ENCODE results near the gene FGD5. TPM values are rescaled to one million over a fixed set of nuclear protein-coding genes. Genes with fewer than 3 reads are reported as not detected.

FGD5 gene
- total RNA-seq, 4 donors from 2014 or later = 10.0 to 66.8 (median 19.2) TPM

DNA sequence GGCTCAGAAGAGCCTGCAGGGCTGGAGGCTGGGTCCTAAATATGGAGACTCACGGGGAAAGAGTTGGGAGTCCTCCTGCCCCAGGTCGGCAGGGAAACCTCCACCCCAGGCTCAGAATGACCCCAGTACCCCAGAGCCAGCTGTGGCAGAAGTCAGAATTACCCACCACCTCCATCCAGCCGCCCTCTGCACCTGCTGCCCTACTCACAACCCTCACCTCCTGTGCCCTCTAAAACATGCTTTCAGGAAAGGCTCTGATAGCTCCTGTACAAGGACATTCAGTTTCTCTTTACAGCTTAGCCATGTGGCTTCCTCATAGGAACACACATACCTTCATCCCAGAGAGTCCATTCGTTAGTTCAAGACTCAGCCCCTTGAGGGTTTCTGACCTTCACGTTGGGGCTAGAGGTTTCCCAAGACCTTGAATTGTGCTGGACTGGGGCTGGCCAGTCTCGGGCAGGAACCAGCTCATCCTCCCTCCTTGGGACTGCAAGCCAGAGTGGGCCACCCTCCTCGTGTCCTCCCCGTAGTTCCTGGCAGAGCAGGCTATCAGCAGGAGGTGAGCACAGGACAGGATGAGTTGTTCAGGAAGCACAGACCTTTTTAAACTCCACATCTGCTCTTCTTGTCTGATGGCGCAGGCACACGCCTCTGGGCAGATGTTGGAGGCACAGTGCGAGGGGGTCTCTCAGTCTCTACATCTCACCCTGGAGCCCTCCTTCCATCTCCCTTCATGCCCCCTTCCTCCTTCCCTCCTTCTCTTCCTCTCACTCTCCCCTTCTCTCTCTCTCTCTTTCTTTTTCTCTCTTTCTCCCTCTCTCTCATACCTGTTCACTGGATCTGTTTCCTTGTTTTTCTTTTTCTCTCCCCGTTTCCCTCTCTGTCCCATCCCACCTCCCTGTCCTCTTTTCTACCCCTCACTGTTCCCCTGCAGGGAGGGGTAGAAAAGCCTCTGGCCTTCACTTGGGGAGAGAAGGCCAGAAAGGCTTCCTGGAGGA lies 72.7 kb downstream of the FGD5 start:
- Histone ChIP-seq H3K4me1 (no peaks in the 10 kb centered on the region), H3K27ac (no peak overlapping the region), H3K36me3 (no peaks in the 10 kb centered on the region), H3K9me3 (no peaks in the 10 kb centered on the region), H3K27me3 (no peaks in the 10 kb centered on the region), H3K4me3 (no peak overlapping the region)
- intact Hi-C loops (cut with DNase I; ENCODE audit: low total_unique reads) = no loop called here
- no peak for TF ChIP-seq POLR2A (IDR thresholded peaks at IDR 0.05)
- TF ChIP-seq, protein P1, sequence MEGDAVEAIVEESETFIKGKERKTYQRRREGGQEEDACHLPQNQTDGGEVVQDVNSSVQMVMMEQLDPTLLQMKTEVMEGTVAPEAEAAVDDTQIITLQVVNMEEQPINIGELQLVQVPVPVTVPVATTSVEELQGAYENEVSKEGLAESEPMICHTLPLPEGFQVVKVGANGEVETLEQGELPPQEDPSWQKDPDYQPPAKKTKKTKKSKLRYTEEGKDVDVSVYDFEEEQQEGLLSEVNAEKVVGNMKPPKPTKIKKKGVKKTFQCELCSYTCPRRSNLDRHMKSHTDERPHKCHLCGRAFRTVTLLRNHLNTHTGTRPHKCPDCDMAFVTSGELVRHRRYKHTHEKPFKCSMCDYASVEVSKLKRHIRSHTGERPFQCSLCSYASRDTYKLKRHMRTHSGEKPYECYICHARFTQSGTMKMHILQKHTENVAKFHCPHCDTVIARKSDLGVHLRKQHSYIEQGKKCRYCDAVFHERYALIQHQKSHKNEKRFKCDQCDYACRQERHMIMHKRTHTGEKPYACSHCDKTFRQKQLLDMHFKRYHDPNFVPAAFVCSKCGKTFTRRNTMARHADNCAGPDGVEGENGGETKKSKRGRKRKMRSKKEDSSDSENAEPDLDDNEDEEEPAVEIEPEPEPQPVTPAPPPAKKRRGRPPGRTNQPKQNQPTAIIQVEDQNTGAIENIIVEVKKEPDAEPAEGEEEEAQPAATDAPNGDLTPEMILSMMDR (IDR thresholded peaks at IDR 0.05) = no peak
- no peak for DNase-seq

DNA sequence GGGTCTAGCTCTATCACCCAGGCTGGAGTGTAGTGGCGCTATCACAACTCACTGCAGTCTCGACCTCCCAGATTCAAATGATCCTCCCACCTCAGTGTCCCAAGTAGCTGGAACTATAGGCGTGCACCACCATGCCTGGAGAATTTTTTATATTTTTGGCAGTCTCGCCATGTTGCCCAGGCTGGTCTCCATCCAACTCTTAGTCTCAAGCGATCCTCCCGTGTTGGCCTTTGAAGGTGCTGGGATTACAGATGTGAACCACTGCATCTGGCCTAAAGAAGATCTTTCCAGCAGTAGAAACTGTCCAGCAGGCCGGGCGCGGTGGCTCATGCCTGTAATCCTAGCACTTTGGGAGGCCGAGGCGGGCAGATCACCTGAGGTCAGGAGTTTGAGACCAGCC lies 73.5 kb downstream of the FGD5 start:
- H3K4me3 ChIP-seq = no peak overlapping the region
- no peak overlapping the region for H3K27ac ChIP-seq
- no peaks in the 10 kb centered on the region for H3K27me3 ChIP-seq
- TF ChIP-seq POLR2A (IDR thresholded peaks at IDR 0.05) = no peak
- TF ChIP-seq, protein P1 (IDR thresholded peaks at IDR 0.05) = no peak
- H3K36me3 ChIP-seq = no peaks in the 10 kb centered on the region
- DNase-seq = no peak
- no peaks in the 10 kb centered on the region for H3K9me3 ChIP-seq
- no peaks in the 10 kb centered on the region for H3K4me1 ChIP-seq
- intact Hi-C loops (cut with DNase I; ENCODE audit: low total_unique reads) = no loop called here

- intact Hi-C loops (cut with DNase I; ENCODE audit: low total_unique reads) = no loop called here
Observed at GRCh38 chr3:14894085-14894484, 75.3 kb downstream of the FGD5 start.

GRCh38 chr3:14897266-14897665 lies 78.5 kb downstream of the FGD5 start:
- Histone ChIP-seq H3K4me3 (no peak overlapping the region), H3K4me1 (no peaks in the 10 kb centered on the region), H3K27me3 (no peaks in the 10 kb centered on the region), H3K36me3 (no peaks in the 10 kb centered on the region), H3K27ac (no peak overlapping the region), H3K9me3 (no peaks in the 10 kb centered on the region)
- intact Hi-C loops (cut with DNase I; ENCODE audit: low total_unique reads) = no loop called here
- TF ChIP-seq, protein P1 (IDR thresholded peaks at IDR 0.05) = no peak
- no peak for TF ChIP-seq POLR2A (IDR thresholded peaks at IDR 0.05)
- DNase-seq = no peak

More at GRCh38 chr3:14894085-14894484, 75.3 kb downstream of the FGD5 start:
- no peaks in the 10 kb centered on the region for H3K9me3 ChIP-seq
- no peaks in the 10 kb centered on the region for H3K36me3 ChIP-seq
- no peaks in the 10 kb centered on the region for H3K27me3 ChIP-seq
- TF ChIP-seq, protein P1 (IDR thresholded peaks at IDR 0.05) = no peak
- no peak for TF ChIP-seq POLR2A (IDR thresholded peaks at IDR 0.05)
- no peaks in the 10 kb centered on the region for H3K4me1 ChIP-seq
- no peak overlapping the region for H3K27ac ChIP-seq
- no peak for DNase-seq
- no peak overlapping the region for H3K4me3 ChIP-seq

- Histone ChIP-seq H3K27ac (no peak overlapping the region), H3K36me3 (no peaks in the 10 kb centered on the region), H3K4me3 (no peak overlapping the region), H3K9me3 (no peaks in the 10 kb centered on the region), H3K4me1 (no peaks in the 10 kb centered on the region), H3K27me3 (no peaks in the 10 kb centered on the region)
- intact Hi-C loops (cut with DNase I; ENCODE audit: low total_unique reads) = no loop called here
- TF ChIP-seq, protein P1 (IDR thresholded peaks at IDR 0.05) = no peak
- no peak for TF ChIP-seq POLR2A (IDR thresholded peaks at IDR 0.05)
- DNase-seq = no peak
Observed at GRCh38 chr3:14898929-14899328, 80.2 kb downstream of the FGD5 start.

Data from uterus (tissue), 4 donors.